HCT116 (cell line): ENCODE measurements around the gene UBA7. TPM values are rescaled to one million over a fixed set of nuclear protein-coding genes. Genes with fewer than 3 reads are reported as not detected.

Experiments
- ATAC-seq: fragments of 200-7000 bp; cut with Tn5 transposase; 2 replicates; pipeline ENCODE4 v1.9.1; 2020; ENCODE audit warnings: mild to moderate bottlenecking, moderate library complexity
- BruUV-seq: library from RNA; stranded (reverse); fragments of 400-500 nt; replicated peaks from 2 replicates; lab custom pipeline; 2021; lab: Mats Ljungman, UMichigan
- CTCF ChIA-PET: fragments of 300-600 bp; sonication (Branson Sonifier 250); formaldehyde crosslinking; loops from one replicate; lab custom pipeline; 2021; ENCODE audit warnings: antibody characterized with exemption; lab: Charles Lee
- POLR2A ChIA-PET: fragments of 300-600, 350-600 bp; sonication (Branson Sonifier 250); formaldehyde crosslinking; loops from one replicate; lab custom pipeline; 2021; ENCODE audit warnings: antibody characterized with exemption; lab: Charles Lee
- RAD21 ChIA-PET, 2 experiments: fragments of 300-600 bp; sonication (Branson Sonifier 250); formaldehyde crosslinking; loops; one replicate each; lab custom pipeline; 2023; ENCODE audit warnings: low total read pairs in 2 of 2; ENCODE audit not compliant: uncharacterized antibody in 2 of 2, unreplicated experiment in 2 of 2, low non-redundant PET in 1 of 2; lab: Charles Lee
- DNase-seq: peaks from one replicate; pipeline ENCODE4 v3.0.0-alpha.2; 2010; ENCODE audit warnings: low read depth, low spot score
- H2AFZ ChIP-seq: fragments of 200-600 bp; shearing (Covaris generic), sonication (generic); 2 replicates; pipeline ENCODE4 v1.6.1; 2017; ENCODE audit warnings: low read depth, mixed run types, mixed read lengths, antibody characterized with exemption, low read length; ENCODE audit not compliant: poor library complexity, severe bottlenecking
- H3K27ac ChIP-seq: 2 replicates; pipeline ENCODE4 v1.5.1; 2012; ENCODE audit warnings: low read depth, low read length
- H3K27me3 ChIP-seq: fragments of 200-600 bp; sonication (generic); 2 replicates; pipeline ENCODE4 v1.6.1; 2016; ENCODE audit warnings: mixed run types, low read length, mixed read lengths; ENCODE audit not compliant: insufficient read depth
- H3K36me3 ChIP-seq, 2 experiments: fragments of 200-500 bp in 1 of 2; fragments of 200-600 bp in 1 of 2; sonication (Bioruptor generic) in 1 of 2; sonication (generic) in 1 of 2; 2 replicates each; pipeline versions ENCODE4 v1.5.1 to v1.6.1; 2014 to 2016; ENCODE audit warnings: low read length in 2 of 2, inconsistent platforms in 1 of 2, mixed read lengths in 1 of 2, mixed run types in 1 of 2; ENCODE audit not compliant: insufficient read depth in 2 of 2, control insufficient read depth in 1 of 2
- H3K4me1 ChIP-seq, 2 experiments: fragments of 200-600 bp in 1 of 2; sonication (generic) in 1 of 2; 2 replicates each; pipeline versions ENCODE4 v1.5.1 to v1.6.1; 2012 to 2017; ENCODE audit warnings: low read length in 2 of 2, inconsistent platforms in 1 of 2, mild to moderate bottlenecking in 1 of 2, mixed read lengths in 1 of 2, mixed run types in 1 of 2, moderate library complexity in 1 of 2; ENCODE audit not compliant: insufficient read depth in 2 of 2, control insufficient read depth in 1 of 2
- H3K4me2 ChIP-seq: fragments of 200-600 bp; sonication (generic); 2 replicates; pipeline ENCODE4 v1.6.1; 2017; ENCODE audit warnings: mixed run types, low read length, mixed read lengths
- H3K4me3 ChIP-seq, 2 experiments: fragments of 200-600 bp in 1 of 2; sonication (generic) in 1 of 2; replicated peaks in 1 of 2; 2 replicates each; pipeline ENCODE4 v1.5.1; 2011 to 2016; ENCODE audit warnings: low read length in 2 of 2, control low read depth in 1 of 2, low read depth in 1 of 2, mild to moderate bottlenecking in 1 of 2, mixed read lengths in 1 of 2, mixed run types in 1 of 2
- H3K79me2 ChIP-seq: fragments of 200-600 bp; sonication (generic); 2 replicates; pipeline ENCODE4 v1.6.1; 2017; ENCODE audit warnings: mild to moderate bottlenecking, mixed run types, low read length, moderate library complexity, mixed read lengths; ENCODE audit not compliant: insufficient read depth
- H3K9ac ChIP-seq: fragments of 200-600 bp; sonication (generic); 2 replicates; pipeline ENCODE4 v1.6.1; 2016; ENCODE audit warnings: low read length, mixed read lengths
- H3K9me2 ChIP-seq: fragments of 200-600 bp; sonication (generic), shearing (Covaris generic); 2 replicates; pipeline ENCODE4 v1.6.1; 2017; ENCODE audit warnings: mixed run types, mild to moderate bottlenecking, moderate library complexity; ENCODE audit not compliant: insufficient read depth
- H3K9me3 ChIP-seq, 2 experiments: fragments of 200-500 bp in 1 of 2; fragments of 200-600 bp in 1 of 2; sonication (Bioruptor generic) in 1 of 2; sonication (generic) in 1 of 2; 2 replicates each; pipeline ENCODE4 v1.6.1; 2014 to 2017; ENCODE audit warnings: low read length in 2 of 2, mixed read lengths in 2 of 2, inconsistent platforms in 1 of 2, low read depth in 1 of 2, mild to moderate bottlenecking in 1 of 2, mixed run types in 1 of 2, moderate library complexity in 1 of 2; ENCODE audit not compliant: control insufficient read depth in 1 of 2, insufficient read depth in 1 of 2
- H4K20me1 ChIP-seq: fragments of 200-600 bp; sonication (generic), shearing (Covaris generic); 2 replicates; pipeline ENCODE4 v1.6.1; 2017; ENCODE audit warnings: mixed run types, mild to moderate bottlenecking, moderate library complexity; ENCODE audit not compliant: insufficient read depth
- EZH2 ChIP-seq: fragments of 200-600 bp; sonication (generic); IDR thresholded peaks from 2 replicates; pipeline ENCODE4 v1.6.1; 2017; ENCODE audit warnings: antibody characterized with exemption, mixed run types
- JUND ChIP-seq: IDR thresholded peaks from 2 replicates; pipeline ENCODE4 v1.6.1; 2012
- POLR2A ChIP-seq: IDR thresholded peaks from 2 replicates; pipeline ENCODE4 v1.7.0; 2011; ENCODE audit warnings: borderline replicate concordance; ENCODE audit not compliant: insufficient read depth, insufficient read length; ENCODE audit errors: extremely low read depth
- RAD21 ChIP-seq: IDR thresholded peaks from 2 replicates; pipeline ENCODE4 v1.6.1; 2012; ENCODE audit warnings: low read depth, mild to moderate bottlenecking
- SIN3A ChIP-seq: IDR thresholded peaks from 2 replicates; pipeline ENCODE4 v1.6.1; 2012; ENCODE audit warnings: low read depth
- TCF7L2 ChIP-seq: IDR thresholded peaks from 2 replicates; pipeline ENCODE4 v1.7.0; 2011; ENCODE audit warnings: borderline replicate concordance, inconsistent platforms; ENCODE audit not compliant: insufficient read depth, insufficient read length; ENCODE audit errors: extremely low read depth
- intact Hi-C: fragments of 100-400 bp; cut with micrococcal nuclease; formaldehyde crosslinking; loops from 2 replicates; pipeline ENCODE4 v1.10.0; 2022
- total RNA-seq: library from RNA; stranded (reverse); gene quantifications from one replicate; pipeline ENCODE4 v1.2.1, GENCODE V29; 2021; ENCODE audit not compliant: unreplicated experiment
- TF ChIP-seq, protein P1 (sequence below), 3 experiments: fragments of 200-600 bp in 1 of 3; sonication (generic) in 1 of 3; IDR thresholded peaks in 2 of 3; conservative IDR thresholded peaks in 1 of 3; 2 replicates each; pipeline ENCODE4 v1.5.1; 2012 to 2017; ENCODE audit warnings: low read depth in 2 of 3, low read length in 2 of 3, antibody characterized with exemption in 1 of 3, borderline replicate concordance in 1 of 3, control low read depth in 1 of 3, mild to moderate bottlenecking in 1 of 3, mixed read lengths in 1 of 3, mixed run types in 1 of 3, moderate library complexity in 1 of 3; ENCODE audit not compliant: insufficient read depth in 1 of 3

The UBA7 gene
- total RNA-seq, 1 experiment from 2014 or later, result 2.6 TPM

- H3K4me3 ChIP-seq, result no peak overlapping the region
- intact Hi-C loops, result loop anchor here (1.0 kb wide), 1 partner anchor 65 kb away; no protein-coding TSS in a partner anchor
- no peaks in the 10 kb centered on the region for H3K79me2 ChIP-seq
- DNase-seq (peak; percentile 33), ATAC-seq (peak; percentile 74)
- ChIA-PET CTCF (interaction anchor here (1.7 to 2.8 kb wide), 4 partner anchors 39 to 302 kb away, joined by 5 to 13 read pairs (median 8); partner anchors contain the start of gene INKA1), RAD21 (no interaction called here), POLR2A (no interaction called here)
- H2AFZ ChIP-seq, result no peak overlapping the region
- no peak overlapping the region for H3K27ac ChIP-seq
- peaks cover 4 to 10% of the 10 kb centered on the region in 2 experiments; a peak in 1 of 4 replicates for H3K4me1 ChIP-seq
- no TSS peak for BruUV-seq
- no peaks in the 10 kb centered on the region; the same call in 1 of the 2 replicates for H4K20me1 ChIP-seq
- TF ChIP-seq RAD21 (peak; percentile 89), EZH2 (no peak), JUND (no peak), SIN3A (no peak), POLR2A (no peak), TCF7L2 (no peak)
- TF ChIP-seq, protein P1, sequence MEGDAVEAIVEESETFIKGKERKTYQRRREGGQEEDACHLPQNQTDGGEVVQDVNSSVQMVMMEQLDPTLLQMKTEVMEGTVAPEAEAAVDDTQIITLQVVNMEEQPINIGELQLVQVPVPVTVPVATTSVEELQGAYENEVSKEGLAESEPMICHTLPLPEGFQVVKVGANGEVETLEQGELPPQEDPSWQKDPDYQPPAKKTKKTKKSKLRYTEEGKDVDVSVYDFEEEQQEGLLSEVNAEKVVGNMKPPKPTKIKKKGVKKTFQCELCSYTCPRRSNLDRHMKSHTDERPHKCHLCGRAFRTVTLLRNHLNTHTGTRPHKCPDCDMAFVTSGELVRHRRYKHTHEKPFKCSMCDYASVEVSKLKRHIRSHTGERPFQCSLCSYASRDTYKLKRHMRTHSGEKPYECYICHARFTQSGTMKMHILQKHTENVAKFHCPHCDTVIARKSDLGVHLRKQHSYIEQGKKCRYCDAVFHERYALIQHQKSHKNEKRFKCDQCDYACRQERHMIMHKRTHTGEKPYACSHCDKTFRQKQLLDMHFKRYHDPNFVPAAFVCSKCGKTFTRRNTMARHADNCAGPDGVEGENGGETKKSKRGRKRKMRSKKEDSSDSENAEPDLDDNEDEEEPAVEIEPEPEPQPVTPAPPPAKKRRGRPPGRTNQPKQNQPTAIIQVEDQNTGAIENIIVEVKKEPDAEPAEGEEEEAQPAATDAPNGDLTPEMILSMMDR (IDR thresholded peaks at IDR 0.05 in 2 of 3, conservative IDR thresholded peaks at IDR 0.05 in 1 of 3; ENCODE audit: borderline replicate concordance in 1 of 3, insufficient read depth in 1 of 3, low read depth in 2 of 3, low read length in 2 of 3), result peak; percentile 58 to 69 (median 66); a peak in 5 of 6 replicates
- no peaks in the 10 kb centered on the region for H3K9me2 ChIP-seq
- H3K4me2 ChIP-seq, result no peak overlapping the region
- no peak overlapping the region for H3K9ac ChIP-seq
- H3K27me3 ChIP-seq, result no peaks in the 10 kb centered on the region
- no peaks in the 10 kb centered on the region for H3K9me3 ChIP-seq
- peaks cover 13 to 34% of the 10 kb centered on the region in 2 experiments; a peak in 3 of 4 replicates for H3K36me3 ChIP-seq
Measured at GRCh38 chr3:49841126-49841696, 27.5 kb upstream of the UBA7 start.
